Measurements from ENCODE around the gene CAPN8. TPM values are rescaled to one million over a fixed set of nuclear protein-coding genes. Genes with fewer than 3 reads are reported as not detected.

The CAPN8 gene
- total and polyA plus RNA-seq, 10 donors: 0.08 to 0.73 TPM; not detected in 8

- no peak for DNase-seq
- WGBS, 5 donors: 84 to 95% (median 92%) methylated on average over 4 of the region's 4 CpGs
- Histone ChIP-seq H3K4me1 (peaks cover 4 to 46% (median 19%) of the 10 kb centered on the region in 6 donors), H3K36me3 (no peaks in the 10 kb centered on the region), H3K27ac (no peak overlapping the region), H3K9me3 (no peaks in the 10 kb centered on the region), H3K27me3 (replicated peaks in 1 of 7) (no peaks in the 10 kb centered on the region), H3K4me3 (no peak overlapping the region)
- intact Hi-C loops (cut with DNase I; ENCODE audit: low total_unique reads): no loop called here
- TF ChIP-seq POLR2A (IDR thresholded peaks at IDR 0.05) (no peak), POLR2AphosphoS5 (IDR thresholded peaks at IDR 0.05) (no peak), CTCF (IDR thresholded peaks at IDR 0.05 in 8 of 11, conservative IDR thresholded peaks at IDR 0.05 in 3 of 11) (no peak)
Measured at GRCh38 chr1:223702735-223703667, 37.5 kb upstream of the CAPN8 start.

GRCh38 chr1:223700942-223701637 lies 35.6 kb upstream of the CAPN8 start:
- intact Hi-C loops (cut with DNase I; ENCODE audit: low total_unique reads): no loop called here
- WGBS, 5 donors: 71 to 82% (median 74%) methylated on average over 6 to 8 of the region's 8 CpGs
- no peak overlapping the region for H3K4me3 ChIP-seq
- no peaks in the 10 kb centered on the region for H3K27me3 ChIP-seq (replicated peaks in 1 of 7)
- H3K9me3 ChIP-seq: no peaks in the 10 kb centered on the region
- peaks cover 0 to 29% (median 14%) of the 10 kb centered on the region in 6 donors for H3K4me1 ChIP-seq
- H3K36me3 ChIP-seq: no peaks in the 10 kb centered on the region
- DNase-seq: no peak
- peak overlapping the region in 7 of 8 donors; percentile 29 to 54 (median 43) for H3K27ac ChIP-seq
- TF ChIP-seq POLR2AphosphoS5 (IDR thresholded peaks at IDR 0.05) (peak in 2 of 3 donors; percentile 66 to 71), CTCF (IDR thresholded peaks at IDR 0.05 in 8 of 11, conservative IDR thresholded peaks at IDR 0.05 in 3 of 11) (no peak)

GRCh38 chr1:223700388-223700918 lies 35.0 kb upstream of the CAPN8 start:
- no peaks in the 10 kb centered on the region for H3K27me3 ChIP-seq (replicated peaks in 1 of 7)
- DNase-seq: no peak
- intact Hi-C loops (cut with DNase I; ENCODE audit: low total_unique reads): no loop called here
- no peaks in the 10 kb centered on the region for H3K9me3 ChIP-seq
- peak overlapping the region in 5 of 8 donors; percentile 16 to 54 (median 51) for H3K27ac ChIP-seq
- 70 to 80% (median 73%) methylated on average over 5 of the region's 5 CpGs for WGBS, 5 donors
- H3K4me3 ChIP-seq: no peak overlapping the region
- H3K4me1 ChIP-seq: peaks cover 0 to 23% (median 14%) of the 10 kb centered on the region in 6 donors
- TF ChIP-seq CTCF (IDR thresholded peaks at IDR 0.05 in 8 of 11, conservative IDR thresholded peaks at IDR 0.05 in 3 of 11) (no peak), POLR2AphosphoS5 (IDR thresholded peaks at IDR 0.05) (no peak), POLR2A (IDR thresholded peaks at IDR 0.05) (no peak)
- no peaks in the 10 kb centered on the region for H3K36me3 ChIP-seq

Data from spleen (tissue), 11 donors.